K562 (cell line): ENCODE measurements around the gene ABHD16B. TPM values are rescaled to one million over a fixed set of nuclear protein-coding genes. Genes with fewer than 3 reads are reported as not detected.

Source experiments
- ATAC-seq: fragments of 200-7000 bp; cut with Tn5 transposase; 3 replicates; pipeline ENCODE4 v1.9.1; 2020; ENCODE audit warnings: moderate library complexity
- BruUV-seq: library from RNA; stranded (reverse); fragments of 400-500 nt; replicated peaks from 2 replicates; lab custom pipeline; 2021; lab: Mats Ljungman, UMichigan
- CTCF ChIA-PET: fragments of 300-600 bp; formaldehyde crosslinking; extraction: SDS; loops from one replicate; lab custom pipeline; 2021; ENCODE audit warnings: low intra/inter-chr PET ratio; lab: Yijun Ruan, JAX
- POLR2A ChIA-PET: fragments of 300-600, 350-650 bp; sonication (Branson Sonifier 250); formaldehyde crosslinking; extraction: SDS; loops from one replicate; lab custom pipeline; 2021; ENCODE audit warnings: antibody characterized with exemption, inconsistent platforms; lab: Yijun Ruan, JAX
- DNase-seq, 4 experiments: peaks; one replicate each; pipeline versions ENCODE4 v3.0.0 to v3.0.0-alpha.2; 2011 to 2018; ENCODE audit warnings: low spot score in 3 of 4, mixed read lengths in 3 of 4; ENCODE audit errors: extremely low read depth in 1 of 4
- FAIRE-seq: peaks from 2 replicates; lab custom pipeline; 2011; peaks lifted over from hg19 to GRCh38; lab: Jason Lieb, UNC
- H2AFZ ChIP-seq: 2 replicates; pipeline ENCODE4 v1.6.0; 2011; ENCODE audit warnings: low read depth, low read length, control low read depth, inconsistent platforms
- H3K27ac ChIP-seq: fragments of 200-600 bp; 3 replicates; pipeline ENCODE4 v1.8.0; 2011; ENCODE audit warnings: low read depth, mild to moderate bottlenecking, control low read depth, inconsistent platforms, low read length, moderate library complexity, mixed read lengths; ENCODE audit errors: extremely low read depth
- H3K27me3 ChIP-seq, 2 experiments: fragments of 300-600 bp in 1 of 2; 2 replicates in 1 of 2; 3 replicates in 1 of 2; pipeline versions ENCODE4 v1.6.0 to v1.8.0; 2011; ENCODE audit warnings: inconsistent platforms in 2 of 2, low read length in 2 of 2, mild to moderate bottlenecking in 1 of 2, mixed read lengths in 1 of 2, moderate library complexity in 1 of 2; ENCODE audit not compliant: control insufficient read depth in 2 of 2, insufficient read depth in 2 of 2
- H3K36me3 ChIP-seq: fragments of 300-600 bp; 3 replicates; pipeline ENCODE4 v1.8.0; 2011; ENCODE audit warnings: mild to moderate bottlenecking, low read length, inconsistent platforms; ENCODE audit not compliant: control insufficient read depth, insufficient read depth
- H3K4me1 ChIP-seq, 2 experiments: fragments of 200-600 bp in 1 of 2; replicated peaks in 1 of 2; 2 replicates in 1 of 2; 3 replicates in 1 of 2; pipeline versions ENCODE4 v1.5.1 to v1.8.0; 2011; ENCODE audit warnings: inconsistent platforms in 2 of 2, low read length in 2 of 2, mild to moderate bottlenecking in 1 of 2, mixed read lengths in 1 of 2, moderate library complexity in 1 of 2; ENCODE audit not compliant: control insufficient read depth in 2 of 2, insufficient read depth in 2 of 2
- H3K4me2 ChIP-seq: 2 replicates; pipeline ENCODE4 v1.6.1; 2011; ENCODE audit warnings: low read length, control low read depth, inconsistent platforms, mixed read lengths; ENCODE audit not compliant: insufficient read depth
- H3K4me3 ChIP-seq: fragments of 200-600 bp; sonication (generic), shearing (Covaris generic); 2 replicates; pipeline ENCODE4 v1.5.1; 2016; ENCODE audit warnings: control low read depth, inconsistent platforms
- H3K79me2 ChIP-seq: fragments of 200-600 bp; 3 replicates; pipeline ENCODE4 v1.8.0; 2011; ENCODE audit warnings: low read length, inconsistent platforms; ENCODE audit not compliant: control insufficient read depth, insufficient read depth
- H3K9ac ChIP-seq, 2 experiments: 2 replicates each; pipeline versions ENCODE4 v1.6.0 to v1.6.1; 2011; ENCODE audit warnings: low read depth in 2 of 2, low read length in 2 of 2, control low read depth in 1 of 2, inconsistent platforms in 1 of 2, mild to moderate bottlenecking in 1 of 2, mixed read lengths in 1 of 2; ENCODE audit not compliant: insufficient read depth in 1 of 2
- H3K9me1 ChIP-seq: one replicate; pipeline ENCODE4 v1.6.0; 2011; ENCODE audit warnings: inconsistent platforms, mild to moderate bottlenecking, low read length, moderate library complexity; ENCODE audit not compliant: control insufficient read depth, insufficient read depth
- H3K9me3 ChIP-seq: replicated peaks from 2 replicates; pipeline ENCODE4 v1.5.1; 2011; ENCODE audit warnings: low read depth, low read length, inconsistent platforms; ENCODE audit not compliant: control insufficient read depth, insufficient read depth
- H4K20me1 ChIP-seq: replicated peaks from 2 replicates; pipeline ENCODE4 v1.6.1; 2011; ENCODE audit warnings: low read length, inconsistent platforms, mixed read lengths; ENCODE audit not compliant: control insufficient read depth, insufficient read depth
- DMBX1 ChIP-seq: fragments of 250-450 bp; sonication (Bioruptor Pico); IDR thresholded peaks from 2 replicates; pipeline ENCODE4 v1.8.0; 2022; ENCODE audit warnings: inconsistent platforms, mild to moderate bottlenecking, moderate library complexity, borderline replicate concordance
- GATAD2B ChIP-seq: fragments of 450-650 bp; IDR thresholded peaks from 2 replicates; pipeline ENCODE4 v1.6.1; 2017; ENCODE audit warnings: mild to moderate bottlenecking, borderline replicate concordance
- MEF2D ChIP-seq: conservative IDR thresholded peaks from 2 replicates; pipeline ENCODE4 v1.6.1; 2016; ENCODE audit warnings: low read depth, missing genetic modification characterization, missing compliant biosample characterization
- RBM22 ChIP-seq: fragments of 200-400 bp; formaldehyde crosslinking; IDR thresholded peaks from 2 replicates; pipeline ENCODE4 v1.6.1; 2018; ENCODE audit warnings: low read length, low read depth; ENCODE audit not compliant: poor library complexity, severe bottlenecking
- RCOR1 ChIP-seq, 2 experiments: IDR thresholded peaks; 2 replicates each; pipeline ENCODE4 v1.6.1; 2012; ENCODE audit warnings: low read depth in 2 of 2, low read length in 2 of 2, borderline replicate concordance in 1 of 2, improper control_type of control experiment in 1 of 2
- RUNX1 ChIP-seq: sonication (generic); IDR thresholded peaks from 2 replicates; pipeline ENCODE4 v1.6.1; 2016; ENCODE audit warnings: antibody characterized with exemption, low read depth
- ZFPM2 ChIP-seq: fragments of 250-450 bp; sonication (Bioruptor Pico); IDR thresholded peaks from 2 replicates; pipeline ENCODE4 v1.5.1; 2022; ENCODE audit warnings: mild to moderate bottlenecking
- WGBS: fragments of 100-300 bp; shearing (Covaris generic); methylation state at CpG from one replicate; pipeline ENCODE4 v1.1.6; 2016; ENCODE audit warnings: low coverage, mixed read lengths; ENCODE audit not compliant: insufficient coverage; ENCODE audit errors: missing lambda C conversion rate; 5-methylcytosine and 5-hydroxymethylcytosine counted together
- in situ Hi-C: fragments of 300-500 bp; cut with MboI; formaldehyde crosslinking; loops from 4 replicates; pipeline ENCODE4 v1.15.0; 2018; ENCODE audit warnings: inconsistent platforms, mixed read lengths
- intact Hi-C: fragments of 100-400 bp; cut with micrococcal nuclease; formaldehyde crosslinking; loops from 2 replicates; pipeline ENCODE4 v1.14.2; 2022
- polyA plus RNA-seq, 8 experiments: library from polyadenylated mRNA; depleted of rRNA in 4 of 8; stranded (reverse) in 5 of 8; unstranded in 3 of 8; fragments of >200 nt; fragmentation: Nextera tagmentation in 2 of 8; fragmentation: Illumina TruSeq in 1 of 8; extraction: Ambion mirVana in 2 of 8; extraction: Trizol in 1 of 8; gene quantifications; 2 replicates each; pipeline versions ENCODE4 v1.2.1 to v1.2.3, GENCODE V29; 2011 to 2014; ENCODE audit warnings: inconsistent platforms in 1 of 8, missing spikeins in 1 of 8
- total RNA-seq, 7 experiments: library from RNA; depleted of rRNA in 6 of 7; stranded (reverse); fragments of >200 nt in 6 of 7; fragmentation: Illumina TruSeq in 2 of 7; extraction: Trizol in 2 of 7; gene quantifications; 2 replicates each; pipeline versions ENCODE4 v1.2.1 to v1.2.3, GENCODE V29; 2011 to 2021; ENCODE audit warnings: low replicate concordance in 1 of 7
- TF ChIP-seq, protein P1 (sequence below): sonication (generic); formaldehyde crosslinking; IDR thresholded peaks from 2 replicates; pipeline ENCODE4 v1.8.0; 2022; ENCODE audit warnings: mild to moderate bottlenecking, missing genetic modification reagents, borderline replicate concordance
- TF ChIP-seq, protein P2 (sequence below): fragments of 250-450 bp; sonication (Bioruptor Pico); IDR thresholded peaks from 2 replicates; pipeline ENCODE4 v1.9.0; 2021; ENCODE audit warnings: mild to moderate bottlenecking
- TF ChIP-seq, protein P3 (sequence below): conservative IDR thresholded peaks from 2 replicates; pipeline ENCODE4 v1.6.1; 2011; ENCODE audit warnings: low read depth, mild to moderate bottlenecking, low read length; ENCODE audit not compliant: control insufficient read depth
- TF ChIP-seq, protein P4 (sequence below): sonication (generic); formaldehyde crosslinking; IDR thresholded peaks from 2 replicates; pipeline ENCODE4 v1.8.1; 2023; ENCODE audit warnings: missing genetic modification reagents, mild to moderate bottlenecking, borderline replicate concordance

ABHD16B gene
- total and polyA plus RNA-seq, 9 of the 15 experiments (the other 6 are each of a cell fraction or from before 2014, with no cell fraction given), result not detected

DNA sequence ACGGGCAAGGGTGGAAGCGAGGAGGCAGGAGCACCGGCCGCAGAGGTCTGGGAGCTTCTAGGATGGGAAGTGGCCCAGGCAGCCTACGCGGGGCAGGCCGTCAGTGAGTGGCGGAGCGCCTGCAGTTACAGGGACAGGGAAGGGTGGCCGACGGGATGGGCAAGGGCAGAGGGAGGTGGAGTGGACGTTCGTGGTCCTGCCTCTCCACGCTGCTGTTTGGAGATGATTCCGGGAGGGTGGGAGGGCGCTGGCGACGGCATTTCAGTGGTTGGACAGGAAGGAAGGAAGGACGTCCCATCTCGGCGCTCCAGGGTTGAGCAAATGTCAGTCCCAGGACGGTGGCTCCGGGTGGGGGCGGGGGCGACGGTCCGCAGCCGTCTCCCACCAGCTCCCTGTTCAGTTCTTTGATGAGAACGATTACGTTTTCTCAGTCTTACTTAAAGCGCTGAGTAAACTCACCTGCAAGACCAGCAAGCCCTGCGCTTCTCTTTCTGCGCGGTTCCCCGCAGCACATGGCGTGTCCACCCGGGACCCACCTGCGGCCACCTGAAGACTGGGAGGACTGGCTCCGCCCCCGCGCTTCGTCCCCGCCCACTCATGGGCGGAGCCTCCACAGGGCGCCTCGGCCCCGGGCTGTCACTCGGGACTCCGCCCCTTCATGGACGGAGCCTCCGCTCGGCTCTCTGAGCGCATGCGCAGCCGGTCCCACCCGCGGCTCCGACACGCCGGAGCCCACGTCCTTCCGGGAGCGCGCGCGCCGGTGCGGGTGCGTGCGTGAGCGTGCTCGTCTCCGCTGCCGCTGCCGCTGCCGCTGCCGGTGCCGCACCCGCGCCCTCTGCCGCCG, 33.3 kb downstream of the ABHD16B start, which contains the start of gene DNAJC5:
DNAJC5 (plus strand) TSS at position 769 of the 844 bp plus-strand sequence. CDS start 33,220 bp downstream, outside the sequence.
- peak within 1 kb of the TSS; percentile 85 to 89 for H3K9ac ChIP-seq
- no peaks in the 10 kb centered on the region for H3K27me3 ChIP-seq
- peaks cover 42% of the 10 kb centered on the region for H3K79me2 ChIP-seq
- H3K27ac ChIP-seq, result peak within 1 kb of the TSS; percentile 78
- 7% methylated on average over 56 of the region's 82 CpGs for WGBS
- intact Hi-C loops (no loop called here), in situ Hi-C loops (no loop called here)
- ChIA-PET CTCF (no interaction called here), POLR2A (interaction anchor here (0.6 to 1.6 kb wide), 9 partner anchors 11 to 374 kb away, joined by 3 to 12 read pairs (median 3); partner anchors contain the start of genes PPDPF and TPD52L2)
- peak within 1 kb of the TSS; percentile 93 for H2AFZ ChIP-seq
- peaks cover 40% of the 10 kb centered on the region; the same call in 2 of the 3 replicates for H3K36me3 ChIP-seq
- peak within 1 kb of the TSS; percentile 61 for H3K4me3 ChIP-seq
- H3K9me3 ChIP-seq, result no peaks in the 10 kb centered on the region
- no TSS peak for BruUV-seq
- peaks cover 30 to 45% of the 10 kb centered on the region in 2 experiments for H3K4me1 ChIP-seq
- H4K20me1 ChIP-seq, result peaks cover 27% of the 10 kb centered on the region
- ATAC-seq, result peak; percentile 92
- no peaks in the 10 kb centered on the region for H3K9me1 ChIP-seq
- DNase-seq, result peak; percentile 97 to 100 (median 100)
- H3K4me2 ChIP-seq, result peak within 1 kb of the TSS; percentile 92
- peak; percentile 94 for FAIRE-seq
- peak; percentile 38; the same call in 1 of the 2 replicates for TF ChIP-seq DMBX1 (CRISPR knock-in tag)
- no peak for TF ChIP-seq RBM22
- no peak for TF ChIP-seq RUNX1
- TF ChIP-seq, protein P1, sequence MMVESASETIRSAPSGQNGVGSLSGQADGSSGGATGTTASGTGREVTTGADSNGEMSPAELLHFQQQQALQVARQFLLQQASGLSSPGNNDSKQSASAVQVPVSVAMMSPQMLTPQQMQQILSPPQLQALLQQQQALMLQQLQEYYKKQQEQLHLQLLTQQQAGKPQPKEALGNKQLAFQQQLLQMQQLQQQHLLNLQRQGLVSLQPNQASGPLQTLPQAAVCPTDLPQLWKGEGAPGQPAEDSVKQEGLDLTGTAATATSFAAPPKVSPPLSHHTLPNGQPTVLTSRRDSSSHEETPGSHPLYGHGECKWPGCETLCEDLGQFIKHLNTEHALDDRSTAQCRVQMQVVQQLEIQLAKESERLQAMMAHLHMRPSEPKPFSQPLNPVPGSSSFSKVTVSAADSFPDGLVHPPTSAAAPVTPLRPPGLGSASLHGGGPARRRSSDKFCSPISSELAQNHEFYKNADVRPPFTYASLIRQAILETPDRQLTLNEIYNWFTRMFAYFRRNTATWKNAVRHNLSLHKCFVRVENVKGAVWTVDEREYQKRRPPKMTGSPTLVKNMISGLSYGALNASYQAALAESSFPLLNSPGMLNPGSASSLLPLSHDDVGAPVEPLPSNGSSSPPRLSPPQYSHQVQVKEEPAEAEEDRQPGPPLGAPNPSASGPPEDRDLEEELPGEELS (CRISPR knock-in tag), result no peak
- TF ChIP-seq GATAD2B, result peak; percentile 100
- no peak for TF ChIP-seq MEF2D (tag)
- TF ChIP-seq ZFPM2 (CRISPR knock-in tag), result no peak
- TF ChIP-seq, protein P2, sequence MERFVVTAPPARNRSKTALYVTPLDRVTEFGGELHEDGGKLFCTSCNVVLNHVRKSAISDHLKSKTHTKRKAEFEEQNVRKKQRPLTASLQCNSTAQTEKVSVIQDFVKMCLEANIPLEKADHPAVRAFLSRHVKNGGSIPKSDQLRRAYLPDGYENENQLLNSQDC (CRISPR knock-in tag), result no peak
- TF ChIP-seq, protein P3, sequence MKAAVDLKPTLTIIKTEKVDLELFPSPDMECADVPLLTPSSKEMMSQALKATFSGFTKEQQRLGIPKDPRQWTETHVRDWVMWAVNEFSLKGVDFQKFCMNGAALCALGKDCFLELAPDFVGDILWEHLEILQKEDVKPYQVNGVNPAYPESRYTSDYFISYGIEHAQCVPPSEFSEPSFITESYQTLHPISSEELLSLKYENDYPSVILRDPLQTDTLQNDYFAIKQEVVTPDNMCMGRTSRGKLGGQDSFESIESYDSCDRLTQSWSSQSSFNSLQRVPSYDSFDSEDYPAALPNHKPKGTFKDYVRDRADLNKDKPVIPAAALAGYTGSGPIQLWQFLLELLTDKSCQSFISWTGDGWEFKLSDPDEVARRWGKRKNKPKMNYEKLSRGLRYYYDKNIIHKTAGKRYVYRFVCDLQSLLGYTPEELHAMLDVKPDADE, result peak; percentile 61; the same call in 1 of the 2 replicates
- TF ChIP-seq, protein P4, sequence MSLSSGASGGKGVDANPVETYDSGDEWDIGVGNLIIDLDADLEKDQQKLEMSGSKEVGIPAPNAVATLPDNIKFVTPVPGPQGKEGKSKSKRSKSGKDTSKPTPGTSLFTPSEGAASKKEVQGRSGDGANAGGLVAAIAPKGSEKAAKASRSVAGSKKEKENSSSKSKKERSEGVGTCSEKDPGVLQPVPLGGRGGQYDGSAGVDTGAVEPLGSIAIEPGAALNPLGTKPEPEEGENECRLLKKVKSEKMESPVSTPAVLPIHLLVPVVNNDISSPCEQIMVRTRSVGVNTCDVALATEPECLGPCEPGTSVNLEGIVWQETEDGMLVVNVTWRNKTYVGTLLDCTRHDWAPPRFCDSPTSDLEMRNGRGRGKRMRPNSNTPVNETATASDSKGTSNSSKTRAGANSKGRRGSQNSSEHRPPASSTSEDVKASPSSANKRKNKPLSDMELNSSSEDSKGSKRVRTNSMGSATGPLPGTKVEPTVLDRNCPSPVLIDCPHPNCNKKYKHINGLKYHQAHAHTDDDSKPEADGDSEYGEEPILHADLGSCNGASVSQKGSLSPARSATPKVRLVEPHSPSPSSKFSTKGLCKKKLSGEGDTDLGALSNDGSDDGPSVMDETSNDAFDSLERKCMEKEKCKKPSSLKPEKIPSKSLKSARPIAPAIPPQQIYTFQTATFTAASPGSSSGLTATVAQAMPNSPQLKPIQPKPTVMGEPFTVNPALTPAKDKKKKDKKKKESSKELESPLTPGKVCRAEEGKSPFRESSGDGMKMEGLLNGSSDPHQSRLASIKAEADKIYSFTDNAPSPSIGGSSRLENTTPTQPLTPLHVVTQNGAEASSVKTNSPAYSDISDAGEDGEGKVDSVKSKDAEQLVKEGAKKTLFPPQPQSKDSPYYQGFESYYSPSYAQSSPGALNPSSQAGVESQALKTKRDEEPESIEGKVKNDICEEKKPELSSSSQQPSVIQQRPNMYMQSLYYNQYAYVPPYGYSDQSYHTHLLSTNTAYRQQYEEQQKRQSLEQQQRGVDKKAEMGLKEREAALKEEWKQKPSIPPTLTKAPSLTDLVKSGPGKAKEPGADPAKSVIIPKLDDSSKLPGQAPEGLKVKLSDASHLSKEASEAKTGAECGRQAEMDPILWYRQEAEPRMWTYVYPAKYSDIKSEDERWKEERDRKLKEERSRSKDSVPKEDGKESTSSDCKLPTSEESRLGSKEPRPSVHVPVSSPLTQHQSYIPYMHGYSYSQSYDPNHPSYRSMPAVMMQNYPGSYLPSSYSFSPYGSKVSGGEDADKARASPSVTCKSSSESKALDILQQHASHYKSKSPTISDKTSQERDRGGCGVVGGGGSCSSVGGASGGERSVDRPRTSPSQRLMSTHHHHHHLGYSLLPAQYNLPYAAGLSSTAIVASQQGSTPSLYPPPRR, result no peak
- TF ChIP-seq RCOR1 (IDR thresholded peaks at IDR 0.05; ENCODE audit: borderline replicate concordance in 1 of 2, low read depth in 2 of 2, low read length in 2 of 2), result 0 out of 4 replicates have a peak, but pooled peaks of 1 of the 2 experiments have one; percentile 13
